K562 (cell line): Measurements from ENCODE around the gene ADAM30. TPM values are rescaled to one million over a fixed set of nuclear protein-coding genes. Genes with fewer than 3 reads are reported as not detected.

Source experiments
- ATAC-seq: fragments of 200-7000 bp; cut with Tn5 transposase; 3 replicates; pipeline ENCODE4 v1.9.1; 2020; ENCODE audit warnings: moderate library complexity
- BruUV-seq: library from RNA; stranded (reverse); fragments of 400-500 nt; replicated peaks from 2 replicates; lab custom pipeline; 2021; lab: Mats Ljungman, UMichigan
- CTCF ChIA-PET: fragments of 300-600 bp; formaldehyde crosslinking; extraction: SDS; loops from one replicate; lab custom pipeline; 2021; ENCODE audit warnings: low intra/inter-chr PET ratio; lab: Yijun Ruan, JAX
- POLR2A ChIA-PET: fragments of 300-600, 350-650 bp; sonication (Branson Sonifier 250); formaldehyde crosslinking; extraction: SDS; loops from one replicate; lab custom pipeline; 2021; ENCODE audit warnings: antibody characterized with exemption, inconsistent platforms; lab: Yijun Ruan, JAX
- DNase-seq, 4 experiments: peaks; one replicate each; pipeline versions ENCODE4 v3.0.0 to v3.0.0-alpha.2; 2011 to 2018; ENCODE audit warnings: low spot score in 3 of 4, mixed read lengths in 3 of 4; ENCODE audit errors: extremely low read depth in 1 of 4
- FAIRE-seq: peaks from 2 replicates; lab custom pipeline; 2011; peaks lifted over from hg19 to GRCh38; lab: Jason Lieb, UNC
- H2AFZ ChIP-seq: 2 replicates; pipeline ENCODE4 v1.6.0; 2011; ENCODE audit warnings: low read depth, low read length, control low read depth, inconsistent platforms
- H3K27ac ChIP-seq: fragments of 200-600 bp; 3 replicates; pipeline ENCODE4 v1.8.0; 2011; ENCODE audit warnings: low read depth, mild to moderate bottlenecking, control low read depth, inconsistent platforms, low read length, moderate library complexity, mixed read lengths; ENCODE audit errors: extremely low read depth
- H3K27me3 ChIP-seq, 2 experiments: fragments of 300-600 bp in 1 of 2; 2 replicates in 1 of 2; 3 replicates in 1 of 2; pipeline versions ENCODE4 v1.6.0 to v1.8.0; 2011; ENCODE audit warnings: inconsistent platforms in 2 of 2, low read length in 2 of 2, mild to moderate bottlenecking in 1 of 2, mixed read lengths in 1 of 2, moderate library complexity in 1 of 2; ENCODE audit not compliant: control insufficient read depth in 2 of 2, insufficient read depth in 2 of 2
- H3K36me3 ChIP-seq: fragments of 300-600 bp; 3 replicates; pipeline ENCODE4 v1.8.0; 2011; ENCODE audit warnings: mild to moderate bottlenecking, low read length, inconsistent platforms; ENCODE audit not compliant: control insufficient read depth, insufficient read depth
- H3K4me1 ChIP-seq, 2 experiments: fragments of 200-600 bp in 1 of 2; replicated peaks in 1 of 2; 2 replicates in 1 of 2; 3 replicates in 1 of 2; pipeline versions ENCODE4 v1.5.1 to v1.8.0; 2011; ENCODE audit warnings: inconsistent platforms in 2 of 2, low read length in 2 of 2, mild to moderate bottlenecking in 1 of 2, mixed read lengths in 1 of 2, moderate library complexity in 1 of 2; ENCODE audit not compliant: control insufficient read depth in 2 of 2, insufficient read depth in 2 of 2
- H3K4me2 ChIP-seq: 2 replicates; pipeline ENCODE4 v1.6.1; 2011; ENCODE audit warnings: low read length, control low read depth, inconsistent platforms, mixed read lengths; ENCODE audit not compliant: insufficient read depth
- H3K4me3 ChIP-seq: fragments of 200-600 bp; sonication (generic), shearing (Covaris generic); 2 replicates; pipeline ENCODE4 v1.5.1; 2016; ENCODE audit warnings: control low read depth, inconsistent platforms
- H3K79me2 ChIP-seq: fragments of 200-600 bp; 3 replicates; pipeline ENCODE4 v1.8.0; 2011; ENCODE audit warnings: low read length, inconsistent platforms; ENCODE audit not compliant: control insufficient read depth, insufficient read depth
- H3K9ac ChIP-seq, 2 experiments: 2 replicates each; pipeline versions ENCODE4 v1.6.0 to v1.6.1; 2011; ENCODE audit warnings: low read depth in 2 of 2, low read length in 2 of 2, control low read depth in 1 of 2, inconsistent platforms in 1 of 2, mild to moderate bottlenecking in 1 of 2, mixed read lengths in 1 of 2; ENCODE audit not compliant: insufficient read depth in 1 of 2
- H3K9me1 ChIP-seq: one replicate; pipeline ENCODE4 v1.6.0; 2011; ENCODE audit warnings: inconsistent platforms, mild to moderate bottlenecking, low read length, moderate library complexity; ENCODE audit not compliant: control insufficient read depth, insufficient read depth
- H3K9me3 ChIP-seq: replicated peaks from 2 replicates; pipeline ENCODE4 v1.5.1; 2011; ENCODE audit warnings: low read depth, low read length, inconsistent platforms; ENCODE audit not compliant: control insufficient read depth, insufficient read depth
- H4K20me1 ChIP-seq: replicated peaks from 2 replicates; pipeline ENCODE4 v1.6.1; 2011; ENCODE audit warnings: low read length, inconsistent platforms, mixed read lengths; ENCODE audit not compliant: control insufficient read depth, insufficient read depth
- ARID1B ChIP-seq: fragments of 450-650 bp; IDR thresholded peaks from 2 replicates; pipeline ENCODE4 v1.6.1; 2016; ENCODE audit warnings: antibody characterized with exemption, mild to moderate bottlenecking, inconsistent platforms
- CHD2 ChIP-seq: IDR thresholded peaks from 2 replicates; pipeline ENCODE4 v1.6.1; 2011; ENCODE audit warnings: low read depth, low read length
- HDGF ChIP-seq: fragments of 450-650 bp; IDR thresholded peaks from 2 replicates; pipeline ENCODE4 v1.6.1; 2016
- JUNB ChIP-seq: fragments of 450-650 bp; formaldehyde crosslinking; conservative IDR thresholded peaks from 2 replicates; pipeline ENCODE4 v1.4.0; 2020; ENCODE audit warnings: mild to moderate bottlenecking
- KDM1A ChIP-seq, 2 experiments: fragments of 450-650 bp; IDR thresholded peaks; 2 replicates each; pipeline ENCODE4 v1.6.1; 2016; ENCODE audit warnings: mild to moderate bottlenecking in 2 of 2
- ZNF143 ChIP-seq: sonication (generic); formaldehyde crosslinking; IDR thresholded peaks from 2 replicates; pipeline ENCODE4 v1.9.0; 2022; ENCODE audit warnings: mild to moderate bottlenecking, missing genetic modification reagents
- WGBS: fragments of 100-300 bp; shearing (Covaris generic); methylation state at CpG from one replicate; pipeline ENCODE4 v1.1.6; 2016; ENCODE audit warnings: low coverage, mixed read lengths; ENCODE audit not compliant: insufficient coverage; ENCODE audit errors: missing lambda C conversion rate; 5-methylcytosine and 5-hydroxymethylcytosine counted together
- in situ Hi-C: fragments of 300-500 bp; cut with MboI; formaldehyde crosslinking; loops from 4 replicates; pipeline ENCODE4 v1.15.0; 2018; ENCODE audit warnings: inconsistent platforms, mixed read lengths
- intact Hi-C: fragments of 100-400 bp; cut with micrococcal nuclease; formaldehyde crosslinking; loops from 2 replicates; pipeline ENCODE4 v1.14.2; 2022
- polyA plus RNA-seq, 8 experiments: library from polyadenylated mRNA; depleted of rRNA in 4 of 8; stranded (reverse) in 5 of 8; unstranded in 3 of 8; fragments of >200 nt; fragmentation: Nextera tagmentation in 2 of 8; fragmentation: Illumina TruSeq in 1 of 8; extraction: Ambion mirVana in 2 of 8; extraction: Trizol in 1 of 8; gene quantifications; 2 replicates each; pipeline versions ENCODE4 v1.2.1 to v1.2.3, GENCODE V29; 2011 to 2014; ENCODE audit warnings: inconsistent platforms in 1 of 8, missing spikeins in 1 of 8
- total RNA-seq, 7 experiments: library from RNA; depleted of rRNA in 6 of 7; stranded (reverse); fragments of >200 nt in 6 of 7; fragmentation: Illumina TruSeq in 2 of 7; extraction: Trizol in 2 of 7; gene quantifications; 2 replicates each; pipeline versions ENCODE4 v1.2.1 to v1.2.3, GENCODE V29; 2011 to 2021; ENCODE audit warnings: low replicate concordance in 1 of 7
- TF ChIP-seq, protein P1 (sequence below): fragments of 450-650 bp; formaldehyde crosslinking; IDR thresholded peaks from 2 replicates; pipeline ENCODE4 v1.4.0; 2020; ENCODE audit warnings: mild to moderate bottlenecking
- TF ChIP-seq, protein P2 (sequence below): sonication (generic); formaldehyde crosslinking; IDR thresholded peaks from 2 replicates; pipeline ENCODE4 v1.8.1; 2023; ENCODE audit warnings: mild to moderate bottlenecking, missing genetic modification reagents
- TF ChIP-seq, protein P3 (sequence below): fragments of 200-800 bp; sonication (Bioruptor generic); IDR thresholded peaks from 2 replicates; pipeline ENCODE4 v1.6.1; 2017; ENCODE audit warnings: missing genetic modification characterization, missing compliant biosample characterization
- TF ChIP-seq, protein P4 (sequence below): fragments of 250-450 bp; sonication (Bioruptor Pico); IDR thresholded peaks from 2 replicates; pipeline ENCODE4 v1.4.0; 2020

ADAM30 gene
- total and polyA plus RNA-seq, 9 of the 15 experiments (the other 6 are each of a cell fraction or from before 2014, with no cell fraction given) = not detected

DNA sequence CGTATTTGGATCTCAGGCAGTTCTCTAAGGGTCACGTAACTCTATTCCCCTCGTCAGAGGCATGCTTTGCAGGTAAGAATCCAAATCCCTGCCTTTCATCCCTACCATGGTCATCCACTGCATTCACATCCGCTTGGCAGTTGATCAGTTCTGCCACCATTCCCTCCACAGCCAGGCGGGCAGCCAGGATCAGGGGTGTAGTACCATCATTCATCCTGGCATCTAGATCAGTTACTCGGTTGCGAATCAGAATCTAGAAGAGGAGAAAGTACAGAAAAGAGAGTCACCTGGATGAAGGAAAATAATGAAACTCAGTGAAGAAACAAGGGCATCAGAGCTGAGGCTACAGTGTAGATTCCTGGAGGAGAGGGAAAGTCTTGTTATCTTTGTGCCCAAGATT lies 22.0 kb upstream of the ADAM30 start (continued):
- TF ChIP-seq, protein P1, sequence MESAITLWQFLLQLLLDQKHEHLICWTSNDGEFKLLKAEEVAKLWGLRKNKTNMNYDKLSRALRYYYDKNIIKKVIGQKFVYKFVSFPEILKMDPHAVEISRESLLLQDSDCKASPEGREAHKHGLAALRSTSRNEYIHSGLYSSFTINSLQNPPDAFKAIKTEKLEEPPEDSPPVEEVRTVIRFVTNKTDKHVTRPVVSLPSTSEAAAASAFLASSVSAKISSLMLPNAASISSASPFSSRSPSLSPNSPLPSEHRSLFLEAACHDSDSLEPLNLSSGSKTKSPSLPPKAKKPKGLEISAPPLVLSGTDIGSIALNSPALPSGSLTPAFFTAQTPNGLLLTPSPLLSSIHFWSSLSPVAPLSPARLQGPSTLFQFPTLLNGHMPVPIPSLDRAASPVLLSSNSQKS (CRISPR knock-in tag) = no peak
- TF ChIP-seq JUNB (CRISPR knock-in tag) = no peak
- TF ChIP-seq, protein P2, sequence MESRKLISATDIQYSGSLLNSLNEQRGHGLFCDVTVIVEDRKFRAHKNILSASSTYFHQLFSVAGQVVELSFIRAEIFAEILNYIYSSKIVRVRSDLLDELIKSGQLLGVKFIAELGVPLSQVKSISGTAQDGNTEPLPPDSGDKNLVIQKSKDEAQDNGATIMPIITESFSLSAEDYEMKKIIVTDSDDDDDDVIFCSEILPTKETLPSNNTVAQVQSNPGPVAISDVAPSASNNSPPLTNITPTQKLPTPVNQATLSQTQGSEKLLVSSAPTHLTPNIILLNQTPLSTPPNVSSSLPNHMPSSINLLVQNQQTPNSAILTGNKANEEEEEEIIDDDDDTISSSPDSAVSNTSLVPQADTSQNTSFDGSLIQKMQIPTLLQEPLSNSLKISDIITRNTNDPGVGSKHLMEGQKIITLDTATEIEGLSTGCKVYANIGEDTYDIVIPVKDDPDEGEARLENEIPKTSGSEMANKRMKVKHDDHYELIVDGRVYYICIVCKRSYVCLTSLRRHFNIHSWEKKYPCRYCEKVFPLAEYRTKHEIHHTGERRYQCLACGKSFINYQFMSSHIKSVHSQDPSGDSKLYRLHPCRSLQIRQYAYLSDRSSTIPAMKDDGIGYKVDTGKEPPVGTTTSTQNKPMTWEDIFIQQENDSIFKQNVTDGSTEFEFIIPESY (CRISPR knock-in tag) = no peak
- TF ChIP-seq, all 486 proteins: peak for 0

DNA sequence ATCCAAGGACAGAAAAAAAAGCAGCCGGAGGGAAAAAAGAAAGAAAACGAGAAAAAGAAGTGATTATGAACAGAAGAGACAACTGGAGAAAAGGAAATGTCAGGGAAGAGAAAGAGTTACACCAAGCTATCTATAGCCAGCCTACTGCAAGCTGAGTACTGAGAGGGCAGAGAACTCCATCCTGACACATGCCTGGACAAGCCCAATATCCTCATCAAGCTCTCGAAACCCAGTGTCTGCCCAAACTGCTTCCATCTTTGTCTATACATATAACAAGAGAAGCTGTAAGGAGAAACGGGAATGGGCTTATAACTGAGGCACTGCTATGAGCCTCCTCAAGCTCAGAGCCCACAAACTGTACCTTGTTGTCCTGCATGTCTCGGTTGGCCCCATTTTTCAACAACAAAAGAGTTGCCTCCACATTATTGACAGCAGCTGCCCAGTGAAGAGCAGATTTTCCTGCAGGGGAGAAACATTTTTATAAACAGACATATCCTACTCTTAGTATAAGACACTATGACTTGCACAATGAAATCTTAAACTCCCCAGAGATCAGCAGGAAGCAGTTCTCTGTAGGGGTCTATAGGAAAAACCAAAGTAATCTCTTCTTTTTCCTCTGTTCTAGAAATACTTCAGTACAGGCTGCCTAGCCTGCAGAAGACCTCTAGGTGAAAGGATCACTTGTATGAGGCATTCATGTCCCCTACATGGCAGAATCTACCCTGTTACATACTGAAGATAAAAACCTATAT lies 21.2 kb upstream of the ADAM30 start:
- no TSS peak for BruUV-seq
- Histone ChIP-seq H3K9me3 (no peaks in the 10 kb centered on the region), H3K9ac (no peak overlapping the region), H3K4me3 (no peak overlapping the region), H3K9me1 (no peaks in the 10 kb centered on the region), H3K4me1 (peaks cover 0 to 6% of the 10 kb centered on the region in 2 experiments; a peak in 2 of 5 replicates), H2AFZ (no peak overlapping the region), H3K27me3 (peaks cover 8 to 28% of the 10 kb centered on the region in 2 experiments; a peak in 4 of 5 replicates), H3K4me2 (no peak overlapping the region), H3K36me3 (no peaks in the 10 kb centered on the region), H4K20me1 (no peaks in the 10 kb centered on the region), H3K79me2 (no peaks in the 10 kb centered on the region), H3K27ac (no peak overlapping the region)
- in situ Hi-C loops (no loop called here), intact Hi-C loops (no loop called here)
- POLR2A ChIA-PET = interaction anchor here (0.9 to 1.2 kb wide), 3 partner anchors 23 to 78 kb away, joined by 3 read pairs; no protein-coding TSS in a partner anchor
- CTCF ChIA-PET = no interaction called here
- FAIRE-seq (no peak), DNase-seq (no peak), ATAC-seq (no peak)
- under 1% methylated on average over 5 of the region's 5 CpGs for WGBS
- no peak for TF ChIP-seq CHD2
- TF ChIP-seq, protein P3, sequence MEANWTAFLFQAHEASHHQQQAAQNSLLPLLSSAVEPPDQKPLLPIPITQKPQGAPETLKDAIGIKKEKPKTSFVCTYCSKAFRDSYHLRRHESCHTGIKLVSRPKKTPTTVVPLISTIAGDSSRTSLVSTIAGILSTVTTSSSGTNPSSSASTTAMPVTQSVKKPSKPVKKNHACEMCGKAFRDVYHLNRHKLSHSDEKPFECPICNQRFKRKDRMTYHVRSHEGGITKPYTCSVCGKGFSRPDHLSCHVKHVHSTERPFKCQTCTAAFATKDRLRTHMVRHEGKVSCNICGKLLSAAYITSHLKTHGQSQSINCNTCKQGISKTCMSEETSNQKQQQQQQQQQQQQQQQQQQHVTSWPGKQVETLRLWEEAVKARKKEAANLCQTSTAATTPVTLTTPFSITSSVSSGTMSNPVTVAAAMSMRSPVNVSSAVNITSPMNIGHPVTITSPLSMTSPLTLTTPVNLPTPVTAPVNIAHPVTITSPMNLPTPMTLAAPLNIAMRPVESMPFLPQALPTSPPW (CRISPR knock-in tag) = no peak
- TF ChIP-seq ZNF143 = no peak
- TF ChIP-seq, protein P4, sequence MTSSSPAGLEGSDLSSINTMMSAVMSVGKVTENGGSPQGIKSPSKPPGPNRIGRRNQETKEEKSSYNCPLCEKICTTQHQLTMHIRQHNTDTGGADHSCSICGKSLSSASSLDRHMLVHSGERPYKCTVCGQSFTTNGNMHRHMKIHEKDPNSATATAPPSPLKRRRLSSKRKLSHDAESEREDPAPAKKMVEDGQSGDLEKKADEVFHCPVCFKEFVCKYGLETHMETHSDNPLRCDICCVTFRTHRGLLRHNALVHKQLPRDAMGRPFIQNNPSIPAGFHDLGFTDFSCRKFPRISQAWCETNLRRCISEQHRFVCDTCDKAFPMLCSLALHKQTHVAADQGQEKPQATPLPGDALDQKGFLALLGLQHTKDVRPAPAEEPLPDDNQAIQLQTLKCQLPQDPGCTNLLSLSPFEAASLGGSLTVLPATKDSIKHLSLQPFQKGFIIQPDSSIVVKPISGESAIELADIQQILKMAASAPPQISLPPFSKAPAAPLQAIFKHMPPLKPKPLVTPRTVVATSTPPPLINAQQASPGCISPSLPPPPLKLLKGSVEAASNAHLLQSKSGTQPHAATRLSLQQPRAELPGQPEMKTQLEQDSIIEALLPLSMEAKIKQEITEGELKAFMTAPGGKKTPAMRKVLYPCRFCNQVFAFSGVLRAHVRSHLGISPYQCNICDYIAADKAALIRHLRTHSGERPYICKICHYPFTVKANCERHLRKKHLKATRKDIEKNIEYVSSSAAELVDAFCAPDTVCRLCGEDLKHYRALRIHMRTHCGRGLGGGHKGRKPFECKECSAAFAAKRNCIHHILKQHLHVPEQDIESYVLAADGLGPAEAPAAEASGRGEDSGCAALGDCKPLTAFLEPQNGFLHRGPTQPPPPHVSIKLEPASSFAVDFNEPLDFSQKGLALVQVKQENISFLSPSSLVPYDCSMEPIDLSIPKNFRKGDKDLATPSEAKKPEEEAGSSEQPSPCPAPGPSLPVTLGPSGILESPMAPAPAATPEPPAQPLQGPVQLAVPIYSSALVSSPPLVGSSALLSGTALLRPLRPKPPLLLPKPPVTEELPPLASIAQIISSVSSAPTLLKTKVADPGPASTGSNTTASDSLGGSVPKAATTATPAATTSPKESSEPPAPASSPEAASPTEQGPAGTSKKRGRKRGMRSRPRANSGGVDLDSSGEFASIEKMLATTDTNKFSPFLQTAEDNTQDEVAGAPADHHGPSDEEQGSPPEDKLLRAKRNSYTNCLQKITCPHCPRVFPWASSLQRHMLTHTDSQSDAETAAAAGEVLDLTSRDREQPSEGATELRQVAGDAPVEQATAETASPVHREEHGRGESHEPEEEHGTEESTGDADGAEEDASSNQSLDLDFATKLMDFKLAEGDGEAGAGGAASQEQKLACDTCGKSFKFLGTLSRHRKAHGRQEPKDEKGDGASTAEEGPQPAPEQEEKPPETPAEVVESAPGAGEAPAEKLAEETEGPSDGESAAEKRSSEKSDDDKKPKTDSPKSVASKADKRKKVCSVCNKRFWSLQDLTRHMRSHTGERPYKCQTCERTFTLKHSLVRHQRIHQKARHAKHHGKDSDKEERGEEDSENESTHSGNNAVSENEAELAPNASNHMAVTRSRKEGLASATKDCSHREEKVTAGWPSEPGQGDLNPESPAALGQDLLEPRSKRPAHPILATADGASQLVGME = no peak
- TF ChIP-seq ARID1B = no peak
- TF ChIP-seq HDGF = no peak
- no peak for TF ChIP-seq KDM1A (IDR thresholded peaks at IDR 0.05)
